A375 (cell line): ENCODE data around the gene MCMBP. TPM values are rescaled to one million over a fixed set of nuclear protein-coding genes. Genes with fewer than 3 reads are reported as not detected.

Experiments
- total RNA-seq: library from RNA; depleted of rRNA; stranded (reverse); fragments of >200 nt; shearing (Covaris generic); gene quantifications from 2 replicates; pipeline ENCODE4 v1.2.3, GENCODE V29; 2014; rRNA removed

Gene MCMBP
- 51.4 and 58.1 TPM in 2 replicates for total RNA-seq

GRCh38 chr10:119872610-119872859, at the start of gene MCMBP:
Gene MCMBP, minus strand, starts transcription at chr10:119872843. Its CDS starts 259 bp downstream, at chr10:119872584.

GRCh38 chr10:119892188-119893065, 19.8 kb upstream of the MCMBP start, which contains the start of gene SEC23IP:
Gene SEC23IP, plus strand, starts transcription at chr10:119892730. Its CDS starts 53 bp downstream, at chr10:119892783.

Other genes starting within 250 kb of the MCMBP start
- 34.1 and 40.2 TPM in 2 replicates for gene BAG3, start 221.5 kb downstream of the MCMBP start, total RNA-seq
- gene INPP5F, start 146.8 kb downstream of the MCMBP start, total RNA-seq: 95.6 and 100.0 TPM in 2 replicates
- gene SEC23IP, start 19.9 kb upstream of the MCMBP start, total RNA-seq: 51.0 and 76.4 TPM in 2 replicates